H1 (cell line): ENCODE measurements around the gene FREM2.

Experiments used
- ATF2 ChIP-seq: IDR thresholded peaks from 2 replicates; pipeline ENCODE4 v1.6.1; 2012; ENCODE audit warnings: low read length, inconsistent platforms
- CTCF ChIP-seq, 3 experiments: IDR thresholded peaks; 1 replicate in 2 of 3; 2 replicates in 1 of 3; pipeline versions ENCODE4 v1.5.1 to v1.6.1; 2011; ENCODE audit warnings: low read length in 3 of 3, mild to moderate bottlenecking in 3 of 3, inconsistent platforms in 2 of 3, low read depth in 1 of 3, moderate library complexity in 1 of 3; ENCODE audit not compliant: insufficient read depth in 1 of 3; ENCODE audit errors: control extremely low read depth in 1 of 3
- HDAC6 ChIP-seq: IDR thresholded peaks from one replicate; pipeline ENCODE4 v1.7.1; 2012; ENCODE audit warnings: low read depth, mild to moderate bottlenecking, inconsistent platforms, low read length, moderate library complexity
- NRF1 ChIP-seq: IDR thresholded peaks from 2 replicates; pipeline ENCODE4 v1.6.1; 2011; ENCODE audit warnings: mild to moderate bottlenecking, low read depth, low read length, improper control_type of control experiment
- POLR2A ChIP-seq, 2 experiments: IDR thresholded peaks; 1 replicate in 1 of 2; 2 replicates in 1 of 2; pipeline ENCODE4 v1.6.1; 2011; ENCODE audit warnings: low read depth in 2 of 2, low read length in 2 of 2, mild to moderate bottlenecking in 2 of 2; ENCODE audit errors: control extremely low read depth in 1 of 2
- SIRT6 ChIP-seq: IDR thresholded peaks from one replicate; pipeline ENCODE4 v1.7.1; 2012; ENCODE audit warnings: low read length, inconsistent platforms
- SIX5 ChIP-seq: IDR thresholded peaks from 2 replicates; pipeline ENCODE4 v1.6.1; 2011; ENCODE audit warnings: mild to moderate bottlenecking, low read depth, low read length
- SUZ12 ChIP-seq: fragments of 200-600 bp; sonication (generic); IDR thresholded peaks from 2 replicates; pipeline ENCODE4 v1.6.1; 2012; ENCODE audit warnings: mild to moderate bottlenecking, inconsistent platforms, low read length, moderate library complexity, mixed read lengths
- TAF1 ChIP-seq: IDR thresholded peaks from 2 replicates; pipeline ENCODE4 v1.6.1; 2011; ENCODE audit warnings: mild to moderate bottlenecking, low read depth, low read length
- USF2 ChIP-seq: IDR thresholded peaks from 2 replicates; pipeline ENCODE4 v1.6.1; 2011; ENCODE audit warnings: low read length, improper control_type of control experiment

GRCh38 chr13:38848360-38848759 lies 161.5 kb downstream of the FREM2 start:
- TF ChIP-seq TAF1 = no peak
- TF ChIP-seq ATF2 = no peak
- TF ChIP-seq NRF1 = no peak
- TF ChIP-seq CTCF (IDR thresholded peaks at IDR 0.05; ENCODE audit: control extremely low read depth in 1 of 3, insufficient read depth in 1 of 3, low read depth in 1 of 3, low read length in 3 of 3) = no peak
- TF ChIP-seq POLR2A (IDR thresholded peaks at IDR 0.05; ENCODE audit: control extremely low read depth in 1 of 2, low read depth in 2 of 2, low read length in 2 of 2) = no peak
- no peak for TF ChIP-seq SIX5
- TF ChIP-seq HDAC6 = no peak
- TF ChIP-seq SUZ12 = no peak
- TF ChIP-seq SIRT6 = no peak
- TF ChIP-seq USF2 = no peak
